K562 (cell line): Measurements from ENCODE around the gene TMED10. TPM values are rescaled to one million over a fixed set of nuclear protein-coding genes. Genes with fewer than 3 reads are reported as not detected.

ENCODE experiments used
- EGR1 ChIP-seq: fragments of 450-650 bp; conservative IDR thresholded peaks from 2 replicates; pipeline ENCODE4 v1.6.1; 2017; ENCODE audit warnings: mild to moderate bottlenecking
- HOXB6 ChIP-seq: fragments of 250-450 bp; sonication (Bioruptor Pico); IDR thresholded peaks from 2 replicates; pipeline ENCODE4 v1.5.1; 2022; ENCODE audit warnings: mild to moderate bottlenecking, borderline replicate concordance
- SAP30 ChIP-seq: fragments of 200-600 bp; sonication (generic); IDR thresholded peaks from 2 replicates; pipeline ENCODE4 v1.6.1; 2012; ENCODE audit warnings: borderline replicate concordance, low read depth, mild to moderate bottlenecking, moderate library complexity, low read length, control low read depth, inconsistent platforms; ENCODE audit not compliant: insufficient read depth, poor library complexity, severe bottlenecking
- SMARCB1 ChIP-seq: IDR thresholded peaks from 2 replicates; pipeline ENCODE4 v1.6.1; 2011; ENCODE audit warnings: improper control_type of control experiment, low read depth; ENCODE audit not compliant: insufficient read length
- YY1 ChIP-seq, 3 experiments: IDR thresholded peaks; 2 replicates each; pipeline ENCODE4 v1.6.1; 2011; ENCODE audit warnings: low read length in 2 of 3, mild to moderate bottlenecking in 2 of 3, moderate library complexity in 2 of 3, borderline replicate concordance in 1 of 3, control low read depth in 1 of 3, low read depth in 1 of 3; ENCODE audit not compliant: insufficient read depth in 3 of 3, insufficient replicate concordance in 2 of 3, control insufficient read depth in 1 of 3, insufficient read length in 1 of 3; ENCODE audit errors: extremely low read depth in 1 of 3
- polyA plus RNA-seq, 8 experiments: library from polyadenylated mRNA; depleted of rRNA in 4 of 8; stranded (reverse) in 5 of 8; unstranded in 3 of 8; fragments of >200 nt; fragmentation: Nextera tagmentation in 2 of 8; fragmentation: Illumina TruSeq in 1 of 8; extraction: Ambion mirVana in 2 of 8; extraction: Trizol in 1 of 8; gene quantifications; 2 replicates each; pipeline versions ENCODE4 v1.2.1 to v1.2.3, GENCODE V29; 2011 to 2014; ENCODE audit warnings: inconsistent platforms in 1 of 8, missing spikeins in 1 of 8
- total RNA-seq, 7 experiments: library from RNA; depleted of rRNA in 6 of 7; stranded (reverse); fragments of >200 nt in 6 of 7; fragmentation: Illumina TruSeq in 2 of 7; extraction: Trizol in 2 of 7; gene quantifications; 2 replicates each; pipeline versions ENCODE4 v1.2.1 to v1.2.3, GENCODE V29; 2011 to 2021; ENCODE audit warnings: low replicate concordance in 1 of 7
- TF ChIP-seq, protein P1 (sequence below), 2 experiments: fragments of 450-650 bp in 1 of 2; sonication (generic) in 1 of 2; formaldehyde crosslinking in 1 of 2; IDR thresholded peaks; 2 replicates each; pipeline versions ENCODE4 v1.7.1 to v1.9.0; 2016 to 2022; ENCODE audit warnings: inconsistent platforms in 1 of 2, mild to moderate bottlenecking in 1 of 2, missing genetic modification reagents in 1 of 2
- TF ChIP-seq, protein P2 (sequence below): fragments of 250-450 bp; sonication (Bioruptor Pico); IDR thresholded peaks from 2 replicates; pipeline ENCODE4 v1.4.0; 2020
- TF ChIP-seq, protein P3 (sequence below): IDR thresholded peaks from 3 replicates; pipeline ENCODE4 v1.6.1; 2011; ENCODE audit warnings: borderline replicate concordance, mild to moderate bottlenecking; ENCODE audit not compliant: insufficient read length, insufficient read depth

The TMED10 gene
- total and polyA plus RNA-seq, 9 of the 15 experiments (the other 6 are each of a cell fraction or from before 2014, with no cell fraction given) = 62.2 to 233 (median 124) TPM

GRCh38 chr14:75176142-75176820 lies at the start of gene TMED10 (continued):
- TF ChIP-seq, protein P1, sequence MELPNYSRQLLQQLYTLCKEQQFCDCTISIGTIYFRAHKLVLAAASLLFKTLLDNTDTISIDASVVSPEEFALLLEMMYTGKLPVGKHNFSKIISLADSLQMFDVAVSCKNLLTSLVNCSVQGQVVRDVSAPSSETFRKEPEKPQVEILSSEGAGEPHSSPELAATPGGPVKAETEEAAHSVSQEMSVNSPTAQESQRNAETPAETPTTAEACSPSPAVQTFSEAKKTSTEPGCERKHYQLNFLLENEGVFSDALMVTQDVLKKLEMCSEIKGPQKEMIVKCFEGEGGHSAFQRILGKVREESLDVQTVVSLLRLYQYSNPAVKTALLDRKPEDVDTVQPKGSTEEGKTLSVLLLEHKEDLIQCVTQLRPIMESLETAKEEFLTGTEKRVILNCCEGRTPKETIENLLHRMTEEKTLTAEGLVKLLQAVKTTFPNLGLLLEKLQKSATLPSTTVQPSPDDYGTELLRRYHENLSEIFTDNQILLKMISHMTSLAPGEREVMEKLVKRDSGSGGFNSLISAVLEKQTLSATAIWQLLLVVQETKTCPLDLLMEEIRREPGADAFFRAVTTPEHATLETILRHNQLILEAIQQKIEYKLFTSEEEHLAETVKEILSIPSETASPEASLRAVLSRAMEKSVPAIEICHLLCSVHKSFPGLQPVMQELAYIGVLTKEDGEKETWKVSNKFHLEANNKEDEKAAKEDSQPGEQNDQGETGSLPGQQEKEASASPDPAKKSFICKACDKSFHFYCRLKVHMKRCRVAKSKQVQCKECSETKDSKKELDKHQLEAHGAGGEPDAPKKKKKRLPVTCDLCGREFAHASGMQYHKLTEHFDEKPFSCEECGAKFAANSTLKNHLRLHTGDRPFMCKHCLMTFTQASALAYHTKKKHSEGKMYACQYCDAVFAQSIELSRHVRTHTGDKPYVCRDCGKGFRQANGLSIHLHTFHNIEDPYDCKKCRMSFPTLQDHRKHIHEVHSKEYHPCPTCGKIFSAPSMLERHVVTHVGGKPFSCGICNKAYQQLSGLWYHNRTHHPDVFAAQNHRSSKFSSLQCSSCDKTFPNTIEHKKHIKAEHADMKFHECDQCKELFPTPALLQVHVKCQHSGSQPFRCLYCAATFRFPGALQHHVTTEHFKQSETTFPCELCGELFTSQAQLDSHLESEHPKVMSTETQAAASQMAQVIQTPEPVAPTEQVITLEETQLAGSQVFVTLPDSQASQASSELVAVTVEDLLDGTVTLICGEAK (IDR thresholded peaks at IDR 0.05) = peak; percentile 97
- TF ChIP-seq, protein P1 (CRISPR knock-in tag; IDR thresholded peaks at IDR 0.05) = no peak
- no peak for TF ChIP-seq HOXB6 (CRISPR knock-in tag)
- TF ChIP-seq, protein P2, sequence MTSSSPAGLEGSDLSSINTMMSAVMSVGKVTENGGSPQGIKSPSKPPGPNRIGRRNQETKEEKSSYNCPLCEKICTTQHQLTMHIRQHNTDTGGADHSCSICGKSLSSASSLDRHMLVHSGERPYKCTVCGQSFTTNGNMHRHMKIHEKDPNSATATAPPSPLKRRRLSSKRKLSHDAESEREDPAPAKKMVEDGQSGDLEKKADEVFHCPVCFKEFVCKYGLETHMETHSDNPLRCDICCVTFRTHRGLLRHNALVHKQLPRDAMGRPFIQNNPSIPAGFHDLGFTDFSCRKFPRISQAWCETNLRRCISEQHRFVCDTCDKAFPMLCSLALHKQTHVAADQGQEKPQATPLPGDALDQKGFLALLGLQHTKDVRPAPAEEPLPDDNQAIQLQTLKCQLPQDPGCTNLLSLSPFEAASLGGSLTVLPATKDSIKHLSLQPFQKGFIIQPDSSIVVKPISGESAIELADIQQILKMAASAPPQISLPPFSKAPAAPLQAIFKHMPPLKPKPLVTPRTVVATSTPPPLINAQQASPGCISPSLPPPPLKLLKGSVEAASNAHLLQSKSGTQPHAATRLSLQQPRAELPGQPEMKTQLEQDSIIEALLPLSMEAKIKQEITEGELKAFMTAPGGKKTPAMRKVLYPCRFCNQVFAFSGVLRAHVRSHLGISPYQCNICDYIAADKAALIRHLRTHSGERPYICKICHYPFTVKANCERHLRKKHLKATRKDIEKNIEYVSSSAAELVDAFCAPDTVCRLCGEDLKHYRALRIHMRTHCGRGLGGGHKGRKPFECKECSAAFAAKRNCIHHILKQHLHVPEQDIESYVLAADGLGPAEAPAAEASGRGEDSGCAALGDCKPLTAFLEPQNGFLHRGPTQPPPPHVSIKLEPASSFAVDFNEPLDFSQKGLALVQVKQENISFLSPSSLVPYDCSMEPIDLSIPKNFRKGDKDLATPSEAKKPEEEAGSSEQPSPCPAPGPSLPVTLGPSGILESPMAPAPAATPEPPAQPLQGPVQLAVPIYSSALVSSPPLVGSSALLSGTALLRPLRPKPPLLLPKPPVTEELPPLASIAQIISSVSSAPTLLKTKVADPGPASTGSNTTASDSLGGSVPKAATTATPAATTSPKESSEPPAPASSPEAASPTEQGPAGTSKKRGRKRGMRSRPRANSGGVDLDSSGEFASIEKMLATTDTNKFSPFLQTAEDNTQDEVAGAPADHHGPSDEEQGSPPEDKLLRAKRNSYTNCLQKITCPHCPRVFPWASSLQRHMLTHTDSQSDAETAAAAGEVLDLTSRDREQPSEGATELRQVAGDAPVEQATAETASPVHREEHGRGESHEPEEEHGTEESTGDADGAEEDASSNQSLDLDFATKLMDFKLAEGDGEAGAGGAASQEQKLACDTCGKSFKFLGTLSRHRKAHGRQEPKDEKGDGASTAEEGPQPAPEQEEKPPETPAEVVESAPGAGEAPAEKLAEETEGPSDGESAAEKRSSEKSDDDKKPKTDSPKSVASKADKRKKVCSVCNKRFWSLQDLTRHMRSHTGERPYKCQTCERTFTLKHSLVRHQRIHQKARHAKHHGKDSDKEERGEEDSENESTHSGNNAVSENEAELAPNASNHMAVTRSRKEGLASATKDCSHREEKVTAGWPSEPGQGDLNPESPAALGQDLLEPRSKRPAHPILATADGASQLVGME (CRISPR knock-in tag) = no peak
- TF ChIP-seq SMARCB1 = no peak
- TF ChIP-seq, protein P3, sequence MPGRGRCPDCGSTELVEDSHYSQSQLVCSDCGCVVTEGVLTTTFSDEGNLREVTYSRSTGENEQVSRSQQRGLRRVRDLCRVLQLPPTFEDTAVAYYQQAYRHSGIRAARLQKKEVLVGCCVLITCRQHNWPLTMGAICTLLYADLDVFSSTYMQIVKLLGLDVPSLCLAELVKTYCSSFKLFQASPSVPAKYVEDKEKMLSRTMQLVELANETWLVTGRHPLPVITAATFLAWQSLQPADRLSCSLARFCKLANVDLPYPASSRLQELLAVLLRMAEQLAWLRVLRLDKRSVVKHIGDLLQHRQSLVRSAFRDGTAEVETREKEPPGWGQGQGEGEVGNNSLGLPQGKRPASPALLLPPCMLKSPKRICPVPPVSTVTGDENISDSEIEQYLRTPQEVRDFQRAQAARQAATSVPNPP = no peak
- TF ChIP-seq EGR1 = peak; percentile 82
- TF ChIP-seq YY1 (IDR thresholded peaks at IDR 0.05; ENCODE audit: borderline replicate concordance in 1 of 3, control insufficient read depth in 1 of 3, extremely low read depth in 1 of 3, insufficient read depth in 3 of 3, insufficient read length in 1 of 3, insufficient replicate concordance in 2 of 3, low read depth in 1 of 3, low read length in 2 of 3) = peak; percentile 90 to 98 (median 98)
- peak; percentile 91 for TF ChIP-seq SAP30
